Upper lobe of left lung (tissue), 4 donors: ENCODE measurements around the gene CNOT3.

ENCODE experiments used
- POLR2A ChIP-seq, 4 donors: fragments of 450-650 bp; IDR thresholded peaks; one replicate each; pipeline ENCODE4 v1.5.1; 2016 to 2017; ENCODE audit warnings: antibody characterized with exemption in 4 of 4, mild to moderate bottlenecking in 2 of 4
- POLR2AphosphoS5 ChIP-seq, 2 donors: sonication (generic); formaldehyde crosslinking; IDR thresholded peaks; one replicate each; pipeline ENCODE4 v1.5.1; 2017; ENCODE audit warnings: antibody characterized with exemption in 2 of 2

DNA sequence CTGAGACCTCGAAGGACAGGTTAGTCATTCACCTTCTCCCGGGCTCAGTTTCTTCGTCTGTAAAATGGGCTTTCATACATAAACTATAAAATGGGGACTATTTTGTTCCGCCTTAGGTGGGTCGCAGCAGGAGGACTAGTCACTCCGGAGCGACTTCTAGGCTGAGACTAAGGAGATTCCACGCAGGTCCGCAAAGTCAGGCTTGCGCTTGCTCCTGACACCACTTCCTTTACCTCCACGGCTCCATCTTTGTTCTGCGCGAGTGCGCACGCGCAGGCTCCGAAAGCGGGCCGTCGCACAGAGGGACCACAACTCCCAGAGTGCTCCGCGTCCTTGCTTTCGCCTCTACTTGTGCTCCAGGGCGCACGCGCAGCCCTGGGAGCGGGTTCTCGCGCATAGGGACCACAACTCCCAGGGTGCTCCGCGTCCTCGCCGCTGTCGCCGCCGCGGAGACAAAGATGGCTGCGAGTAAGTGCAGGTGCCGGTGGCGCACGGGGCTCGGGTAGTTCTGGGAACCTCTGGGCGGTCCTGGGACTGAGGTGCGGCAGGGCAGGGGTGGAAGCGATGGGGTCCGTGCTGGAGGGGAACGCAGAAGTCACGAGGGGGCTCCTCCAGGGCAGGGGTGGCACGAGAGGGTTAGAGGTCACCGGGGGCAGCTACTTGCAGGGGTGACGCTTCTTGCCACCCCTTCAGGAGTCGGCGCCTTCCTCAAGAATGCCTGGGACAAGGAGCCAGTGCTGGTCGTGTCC is 35.0 kb upstream of the CNOT3 start, which contains the start of gene NDUFA3:
- TF ChIP-seq POLR2AphosphoS5 (IDR thresholded peaks at IDR 0.05) = peak; percentile 74 to 92
- TF ChIP-seq POLR2A (IDR thresholded peaks at IDR 0.05) = peak in 2 of 4 donors; percentile 39 to 84
